ENCODE data around the gene DKC1.

Gene DKC1

GRCh38 chrX:154762537-154763296 lies at the start of gene DKC1:
Gene DKC1 (plus strand): TSS chrX:154762864. CDS start chrX:154762966, 102 bp downstream.
- DNase-seq = peak; percentile 85

GRCh38 chrX:154714925-154715324 lies 47.7 kb upstream of the DKC1 start:
- peak; percentile 4 for DNase-seq

- no peak for DNase-seq
Observed at GRCh38 chrX:154715825-154716224, 46.8 kb upstream of the DKC1 start.

GRCh38 chrX:154717824-154718223 lies 44.8 kb upstream of the DKC1 start:
- no peak for DNase-seq

- no peak for DNase-seq
Observed at GRCh38 chrX:154718616-154719015, 44.0 kb upstream of the DKC1 start.

- DNase-seq = no peak
Observed at GRCh38 chrX:154719132-154719675, 43.5 kb upstream of the DKC1 start.

GRCh38 chrX:154720067-154720466 lies 42.6 kb upstream of the DKC1 start:
- DNase-seq = no peak

- no peak for DNase-seq
Observed at GRCh38 chrX:154721155-154721554, 41.5 kb upstream of the DKC1 start.

- DNase-seq = no peak
Observed at GRCh38 chrX:154724993-154725756, 37.5 kb upstream of the DKC1 start.

- no peak for DNase-seq
Observed at GRCh38 chrX:154727418-154727817, 35.2 kb upstream of the DKC1 start.

GRCh38 chrX:154727871-154728270 lies 34.8 kb upstream of the DKC1 start:
- no peak for DNase-seq

GRCh38 chrX:154728431-154729190 lies 34.1 kb upstream of the DKC1 start:
- no peak for DNase-seq

- no peak for DNase-seq
Observed at GRCh38 chrX:154729439-154729838, 33.2 kb upstream of the DKC1 start.

GRCh38 chrX:154730253-154730891 lies 32.3 kb upstream of the DKC1 start:
- no peak for DNase-seq

GRCh38 chrX:154731184-154731583 lies 31.5 kb upstream of the DKC1 start:
- DNase-seq = no peak

- DNase-seq = no peak
Observed at GRCh38 chrX:154731881-154732280, 30.8 kb upstream of the DKC1 start.

GRCh38 chrX:154732421-154733065 lies 30.1 kb upstream of the DKC1 start:
- no peak for DNase-seq

- no peak for DNase-seq
Observed at GRCh38 chrX:154733066-154733425, 29.6 kb upstream of the DKC1 start.

- no peak for DNase-seq
Observed at GRCh38 chrX:154734061-154734781, 28.4 kb upstream of the DKC1 start.

GRCh38 chrX:154735695-154736393 lies 26.8 kb upstream of the DKC1 start:
- DNase-seq = no peak

- no peak for DNase-seq
Observed at GRCh38 chrX:154737136-154737535, 25.5 kb upstream of the DKC1 start.

Measured in T1000 (cell line).